GM12878 (cell line): ENCODE data around the gene TEX44. TPM values are rescaled to one million over a fixed set of nuclear protein-coding genes. Genes with fewer than 3 reads are reported as not detected.
A peak's percentile ranks its signal among the peaks of the same experiment; 100 is the strongest.

Experiments
- BACH1 ChIP-seq: fragments of 450-650 bp; IDR thresholded peaks from 2 replicates; pipeline ENCODE4 v1.6.1; 2017; ENCODE audit warnings: mild to moderate bottlenecking, borderline replicate concordance
- BCL3 ChIP-seq: IDR thresholded peaks from 2 replicates; pipeline ENCODE4 v1.6.1; 2011; ENCODE audit warnings: borderline replicate concordance, low read depth, mild to moderate bottlenecking, moderate library complexity, low read length; ENCODE audit not compliant: insufficient read depth, poor library complexity, severe bottlenecking
- CBX3 ChIP-seq: fragments of 200-600 bp; sonication (generic); IDR thresholded peaks from 2 replicates; pipeline ENCODE4 v1.6.1; 2016; ENCODE audit warnings: low read depth, borderline replicate concordance
- CUX1 ChIP-seq: IDR thresholded peaks from 2 replicates; pipeline ENCODE4 v1.6.1; 2012; ENCODE audit warnings: improper control_type of control experiment, low read depth, low read length; ENCODE audit not compliant: insufficient replicate concordance
- E4F1 ChIP-seq: fragments of 450-650 bp; IDR thresholded peaks from 2 replicates; pipeline ENCODE4 v1.6.1; 2018; ENCODE audit warnings: borderline replicate concordance, mild to moderate bottlenecking; ENCODE audit not compliant: partially characterized antibody
- HSF1 ChIP-seq: fragments of 150-350 bp; IDR thresholded peaks from 2 replicates; pipeline ENCODE4 v1.6.1; 2014; ENCODE audit warnings: mild to moderate bottlenecking, low read depth, low read length
- PML ChIP-seq: IDR thresholded peaks from 2 replicates; pipeline ENCODE4 v1.6.1; 2012; ENCODE audit warnings: low read length, inconsistent platforms
- POLR2A ChIP-seq: IDR thresholded peaks from 2 replicates; pipeline ENCODE4 v1.6.1; 2011; ENCODE audit warnings: low read depth, mild to moderate bottlenecking, low read length
- SMC3 ChIP-seq: IDR thresholded peaks from 2 replicates; pipeline ENCODE4 v1.6.1; 2011; ENCODE audit warnings: low read length, improper control_type of control experiment, borderline replicate concordance
- SRF ChIP-seq, 2 experiments: IDR thresholded peaks; 2 replicates each; pipeline ENCODE4 v1.6.1; 2011; ENCODE audit warnings: low read depth in 2 of 2, low read length in 2 of 2, mild to moderate bottlenecking in 1 of 2, moderate library complexity in 1 of 2
- ZNF592 ChIP-seq: fragments of 450-650 bp; IDR thresholded peaks from 2 replicates; pipeline ENCODE4 v1.6.1; 2017; ENCODE audit warnings: mild to moderate bottlenecking, moderate library complexity
- ZZZ3 ChIP-seq: IDR thresholded peaks from 2 replicates; pipeline ENCODE4 v1.6.1; 2011; ENCODE audit warnings: low read depth; ENCODE audit not compliant: control insufficient read depth, insufficient read length
- polyA plus RNA-seq, 11 experiments: library from polyadenylated mRNA; depleted of rRNA in 4 of 11; unstranded in 6 of 11; stranded (reverse) in 5 of 11; fragments of >200 nt; fragmentation: Nextera tagmentation in 4 of 11; fragmentation: Illumina TruSeq in 1 of 11; extraction: Ambion mirVana in 4 of 11; extraction: Trizol in 1 of 11; gene quantifications; 1 replicate in 1 of 11; 2 replicates in 10 of 11; pipeline versions ENCODE4 v1.2.1 to v1.2.3, GENCODE V29; 2011 to 2016; ENCODE audit warnings: inconsistent platforms in 2 of 11, missing spikeins in 2 of 11, low read depth in 1 of 11
- total RNA-seq, 4 experiments: library from RNA; depleted of rRNA in 3 of 4; stranded (reverse); fragments of >200 nt in 3 of 4; fragmentation: Illumina TruSeq in 1 of 4; extraction: Trizol in 1 of 4; gene quantifications; 2 replicates each; pipeline versions ENCODE4 v1.2.1 to v1.2.3, GENCODE V29; 2013 to 2021

Gene TEX44
- total and polyA plus RNA-seq, 10 of the 15 experiments (the other 5 are each of a cell fraction or from before 2014, with no cell fraction given) = not detected

GRCh38 chr2:231613663-231614558, 21.2 kb downstream of the TEX44 start (continued):
- TF ChIP-seq E4F1 = no peak
- no peak for TF ChIP-seq CUX1
- TF ChIP-seq BACH1 = 0 out of 2 replicates have a peak, but pooled peaks have one; percentile 83
- TF ChIP-seq HSF1 = no peak
- no peak for TF ChIP-seq ZZZ3
- TF ChIP-seq POLR2A = peak; percentile 87
- TF ChIP-seq SMC3 = no peak
- TF ChIP-seq PML = peak; percentile 77
- peak; percentile 42 for TF ChIP-seq BCL3
- no peak; the same call in 1 of the 2 replicates for TF ChIP-seq ZNF592
- TF ChIP-seq SRF (IDR thresholded peaks at IDR 0.05; ENCODE audit: low read depth in 2 of 2, low read length in 2 of 2) = no peak
- no peak for TF ChIP-seq CBX3
